NCI-H1105 (cell line): Measurements from ENCODE around the gene CFAP210.

ENCODE experiments used
- DNase-seq: peaks from one replicate; lab custom pipeline; 2025; lab: John Stamatoyannopoulos, UW

The CFAP210 gene

GRCh38 chr2:169694113-169694893 lies at the start of gene CFAP210, which contains the start of gene PHOSPHO2:
Gene CFAP210 (minus strand): TSS chr2:169694405. CDS start chr2:169694327, 78 bp downstream.
Gene PHOSPHO2 (plus strand): TSS chr2:169694469. CDS start chr2:169700972, 6,503 bp downstream.
- peak; percentile 89 for DNase-seq

GRCh38 chr2:169743549-169743948 lies 49.3 kb upstream of the CFAP210 start:
- no peak for DNase-seq

GRCh38 chr2:169739351-169739750 lies 45.1 kb upstream of the CFAP210 start:
- DNase-seq: no peak

- no peak for DNase-seq
Measured at GRCh38 chr2:169738566-169739229, 44.5 kb upstream of the CFAP210 start.

- no peak for DNase-seq
Measured at GRCh38 chr2:169736902-169737301, 42.7 kb upstream of the CFAP210 start.

- no peak for DNase-seq
Measured at GRCh38 chr2:169735623-169736022, 41.4 kb upstream of the CFAP210 start.

- peak; percentile 18 for DNase-seq
Measured at GRCh38 chr2:169734169-169734847, 40.1 kb upstream of the CFAP210 start.

- DNase-seq: no peak
Measured at GRCh38 chr2:169732583-169733358, 38.6 kb upstream of the CFAP210 start.

GRCh38 chr2:169732075-169732474 lies 37.9 kb upstream of the CFAP210 start:
- DNase-seq: no peak

GRCh38 chr2:169729274-169729605 lies 35.0 kb upstream of the CFAP210 start:
- DNase-seq: no peak

- DNase-seq: no peak
Measured at GRCh38 chr2:169727065-169727464, 32.9 kb upstream of the CFAP210 start.

- DNase-seq: no peak
Measured at GRCh38 chr2:169721016-169721415, 26.8 kb upstream of the CFAP210 start.

GRCh38 chr2:169718930-169719504 lies 24.8 kb upstream of the CFAP210 start:
- no peak for DNase-seq

- DNase-seq: no peak
Measured at GRCh38 chr2:169717691-169718063, 23.5 kb upstream of the CFAP210 start.

GRCh38 chr2:169716938-169717690 lies 22.9 kb upstream of the CFAP210 start:
- no peak for DNase-seq

GRCh38 chr2:169716238-169716886 lies 22.2 kb upstream of the CFAP210 start:
- peak; percentile 40 for DNase-seq

- DNase-seq: peak; percentile 18
Measured at GRCh38 chr2:169715379-169716237, 21.4 kb upstream of the CFAP210 start.

GRCh38 chr2:169714699-169715098 lies 20.5 kb upstream of the CFAP210 start:
- DNase-seq: no peak

GRCh38 chr2:169713331-169713730 lies 19.1 kb upstream of the CFAP210 start:
- DNase-seq: no peak
